Measurements from ENCODE around the gene ZNF407.

ZNF407 gene

DNA sequence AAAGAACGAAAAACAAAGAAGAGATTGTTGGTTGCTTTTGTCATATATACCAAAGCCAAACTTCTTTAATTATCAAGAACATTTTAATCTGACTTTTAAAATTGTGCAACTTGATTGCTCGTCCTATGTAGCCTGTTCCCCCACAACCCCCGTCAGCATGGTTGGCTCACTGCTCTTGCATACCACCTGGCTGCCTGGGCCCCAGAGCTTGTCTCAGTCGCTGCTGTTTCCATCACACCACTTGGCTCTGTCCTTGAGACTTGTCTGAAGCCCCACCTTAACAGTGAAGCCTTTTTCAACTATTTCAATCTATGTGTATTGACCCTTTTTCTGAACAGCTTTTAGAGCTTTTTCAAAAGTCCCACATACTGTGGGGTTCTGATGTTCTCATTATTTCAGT, 270.8 kb downstream of the ZNF407 start:
- H3K4me1 ChIP-seq (ENCODE audit: insufficient read depth, low read length), result no peaks in the 10 kb centered on the region
- no peaks in the 10 kb centered on the region for H4K20me1 ChIP-seq (ENCODE audit: insufficient read depth, low read length)
- TF ChIP-seq, protein P1, sequence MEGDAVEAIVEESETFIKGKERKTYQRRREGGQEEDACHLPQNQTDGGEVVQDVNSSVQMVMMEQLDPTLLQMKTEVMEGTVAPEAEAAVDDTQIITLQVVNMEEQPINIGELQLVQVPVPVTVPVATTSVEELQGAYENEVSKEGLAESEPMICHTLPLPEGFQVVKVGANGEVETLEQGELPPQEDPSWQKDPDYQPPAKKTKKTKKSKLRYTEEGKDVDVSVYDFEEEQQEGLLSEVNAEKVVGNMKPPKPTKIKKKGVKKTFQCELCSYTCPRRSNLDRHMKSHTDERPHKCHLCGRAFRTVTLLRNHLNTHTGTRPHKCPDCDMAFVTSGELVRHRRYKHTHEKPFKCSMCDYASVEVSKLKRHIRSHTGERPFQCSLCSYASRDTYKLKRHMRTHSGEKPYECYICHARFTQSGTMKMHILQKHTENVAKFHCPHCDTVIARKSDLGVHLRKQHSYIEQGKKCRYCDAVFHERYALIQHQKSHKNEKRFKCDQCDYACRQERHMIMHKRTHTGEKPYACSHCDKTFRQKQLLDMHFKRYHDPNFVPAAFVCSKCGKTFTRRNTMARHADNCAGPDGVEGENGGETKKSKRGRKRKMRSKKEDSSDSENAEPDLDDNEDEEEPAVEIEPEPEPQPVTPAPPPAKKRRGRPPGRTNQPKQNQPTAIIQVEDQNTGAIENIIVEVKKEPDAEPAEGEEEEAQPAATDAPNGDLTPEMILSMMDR (IDR thresholded peaks at IDR 0.05; ENCODE audit: borderline replicate concordance, extremely low read depth, low read length, poor library complexity, severe bottlenecking), result no peak
- no peak for TF ChIP-seq EZH2 (IDR thresholded peaks at IDR 0.05; ENCODE audit: borderline replicate concordance, low read depth, low read length, severe bottlenecking)
- no peak overlapping the region for H3K4me2 ChIP-seq (ENCODE audit: insufficient read depth, low read length)
- no peaks in the 10 kb centered on the region for H3K27me3 ChIP-seq (ENCODE audit: insufficient read depth, low read length, poor library complexity)
- no peak overlapping the region for H3K9ac ChIP-seq (ENCODE audit: low read depth, low read length)
- H2AFZ ChIP-seq (ENCODE audit: low read depth, low read length), result no peak overlapping the region
- DNase-seq (no peak), ATAC-seq (ENCODE audit: insufficient read depth, low read depth) (no peak)
- no peaks in the 10 kb centered on the region for H3K79me2 ChIP-seq (ENCODE audit: insufficient read depth, low read length)
- no peaks in the 10 kb centered on the region for H3K36me3 ChIP-seq (ENCODE audit: insufficient read depth, low read length)
- no peaks in the 10 kb centered on the region for H3K9me3 ChIP-seq (ENCODE audit: insufficient read depth, low read length, severe bottlenecking)
- H3K27ac ChIP-seq (ENCODE audit: low read length), result no peak overlapping the region
- H3K4me3 ChIP-seq (ENCODE audit: low read depth in 1 of 2, low read length in 2 of 2), result no peak overlapping the region

DNA sequence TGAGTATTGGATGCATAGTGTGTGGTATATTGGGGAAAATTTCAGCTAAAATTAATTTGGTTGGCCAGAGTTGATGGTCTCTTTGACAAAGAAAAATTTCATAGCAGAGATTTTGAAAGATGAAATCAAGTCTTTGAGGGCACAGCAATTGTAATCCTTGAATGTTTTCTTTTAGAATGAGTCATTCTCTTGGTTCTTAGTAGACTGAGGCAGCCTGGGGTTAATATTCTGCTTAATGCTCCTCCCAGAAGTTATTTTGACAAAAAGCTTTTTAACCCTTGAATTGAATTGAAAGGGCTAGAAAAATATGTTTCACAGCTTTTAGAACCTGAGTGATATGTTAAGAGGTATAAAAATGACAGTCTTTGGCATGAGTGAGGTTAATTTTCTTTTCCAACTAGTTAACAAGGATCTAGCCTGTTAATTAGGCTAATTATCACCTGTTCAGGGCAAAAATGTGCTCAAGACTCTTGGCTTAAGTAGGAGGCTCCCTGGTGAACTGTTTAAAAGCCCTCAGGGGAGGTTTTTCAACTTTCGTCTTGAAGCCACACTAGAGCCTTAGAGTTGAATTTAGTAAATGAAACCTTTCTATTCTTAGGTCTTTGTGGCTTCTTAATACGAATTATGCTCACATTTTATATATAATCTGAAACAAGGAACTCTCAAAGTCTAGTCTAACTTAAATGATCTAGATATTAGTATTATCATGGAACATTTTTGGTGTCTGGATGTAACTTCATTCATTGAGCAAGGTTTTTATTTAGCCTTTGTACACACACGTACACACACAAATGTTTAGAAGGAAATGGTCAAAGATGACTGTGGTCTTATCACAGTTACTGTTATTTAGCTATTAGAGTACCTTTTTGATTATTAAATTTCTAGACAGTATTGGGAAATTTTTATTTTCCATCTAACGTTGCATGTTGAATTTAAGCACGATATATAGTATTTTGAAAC, 272.5 kb downstream of the ZNF407 start:
- no peaks in the 10 kb centered on the region for H3K9me3 ChIP-seq (ENCODE audit: insufficient read depth, low read length, severe bottlenecking)
- DNase-seq (no peak), ATAC-seq (ENCODE audit: insufficient read depth, low read depth) (no peak)
- no peaks in the 10 kb centered on the region for H3K79me2 ChIP-seq (ENCODE audit: insufficient read depth, low read length)
- no peak for TF ChIP-seq EZH2 (IDR thresholded peaks at IDR 0.05; ENCODE audit: borderline replicate concordance, low read depth, low read length, severe bottlenecking)
- TF ChIP-seq, protein P1 (IDR thresholded peaks at IDR 0.05; ENCODE audit: borderline replicate concordance, extremely low read depth, low read length, poor library complexity, severe bottlenecking), result no peak
- no peak overlapping the region for H3K4me3 ChIP-seq (ENCODE audit: low read depth in 1 of 2, low read length in 2 of 2)
- no peaks in the 10 kb centered on the region for H3K36me3 ChIP-seq (ENCODE audit: insufficient read depth, low read length)
- H3K9ac ChIP-seq (ENCODE audit: low read depth, low read length), result no peak overlapping the region
- no peaks in the 10 kb centered on the region for H3K4me1 ChIP-seq (ENCODE audit: insufficient read depth, low read length)
- no peak overlapping the region for H3K4me2 ChIP-seq (ENCODE audit: insufficient read depth, low read length)
- H2AFZ ChIP-seq (ENCODE audit: low read depth, low read length), result no peak overlapping the region
- H4K20me1 ChIP-seq (ENCODE audit: insufficient read depth, low read length), result no peaks in the 10 kb centered on the region
- H3K27me3 ChIP-seq (ENCODE audit: insufficient read depth, low read length, poor library complexity), result no peaks in the 10 kb centered on the region
- H3K27ac ChIP-seq (ENCODE audit: low read length), result no peak overlapping the region

DNA sequence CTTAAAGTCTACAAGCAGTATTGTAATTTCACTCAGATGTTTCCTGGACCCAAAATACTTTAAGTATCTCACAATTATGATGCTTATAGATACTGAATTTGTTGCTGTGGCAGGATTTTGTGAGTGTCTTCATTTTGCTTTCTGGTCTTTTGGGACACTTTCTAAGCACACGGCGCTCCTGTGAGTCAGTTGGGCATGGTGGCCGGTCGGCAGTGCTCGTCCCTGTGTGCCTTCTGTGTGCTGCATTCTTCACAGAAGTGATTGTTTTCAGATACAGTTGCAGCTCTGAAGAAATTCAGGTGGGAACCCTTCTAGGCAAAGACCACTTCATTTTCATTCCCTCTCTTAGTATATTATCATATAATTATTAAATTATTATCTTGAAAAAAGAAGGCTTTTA, 273.3 kb downstream of the ZNF407 start:
- no peaks in the 10 kb centered on the region for H3K9me3 ChIP-seq (ENCODE audit: insufficient read depth, low read length, severe bottlenecking)
- no peak overlapping the region for H3K4me2 ChIP-seq (ENCODE audit: insufficient read depth, low read length)
- H3K9ac ChIP-seq (ENCODE audit: low read depth, low read length), result no peak overlapping the region
- H3K4me1 ChIP-seq (ENCODE audit: insufficient read depth, low read length), result no peaks in the 10 kb centered on the region
- H3K36me3 ChIP-seq (ENCODE audit: insufficient read depth, low read length), result no peaks in the 10 kb centered on the region
- TF ChIP-seq, protein P1 (IDR thresholded peaks at IDR 0.05; ENCODE audit: borderline replicate concordance, extremely low read depth, low read length, poor library complexity, severe bottlenecking), result no peak
- TF ChIP-seq EZH2 (IDR thresholded peaks at IDR 0.05; ENCODE audit: borderline replicate concordance, low read depth, low read length, severe bottlenecking), result no peak
- no peaks in the 10 kb centered on the region for H3K79me2 ChIP-seq (ENCODE audit: insufficient read depth, low read length)
- no peaks in the 10 kb centered on the region for H3K27me3 ChIP-seq (ENCODE audit: insufficient read depth, low read length, poor library complexity)
- no peaks in the 10 kb centered on the region for H4K20me1 ChIP-seq (ENCODE audit: insufficient read depth, low read length)
- ATAC-seq (ENCODE audit: insufficient read depth, low read depth), result no peak
- H3K27ac ChIP-seq (ENCODE audit: low read length), result no peak overlapping the region
- H3K4me3 ChIP-seq (ENCODE audit: low read depth in 1 of 2, low read length in 2 of 2), result no peak overlapping the region
- no peak for DNase-seq
- H2AFZ ChIP-seq (ENCODE audit: low read depth, low read length), result no peak overlapping the region

All from DND-41 (cell line).